Measurements from ENCODE around the gene THRB. TPM values are rescaled to one million over a fixed set of nuclear protein-coding genes. Genes with fewer than 3 reads are reported as not detected.

THRB gene
- total RNA-seq, 1 experiment from 2014 or later, result 5.8 TPM

- POLR2A ChIA-PET, result no interaction called here
- H3K36me3 Mint-ChIP-seq, result no peaks in the 10 kb centered on the region
- peaks cover 17% of the 10 kb centered on the region for H3K4me1 Mint-ChIP-seq
- CTCF ChIA-PET, result no interaction called here
- ATAC-seq, result no peak
- H3K27me3 Mint-ChIP-seq (ENCODE audit: low read depth), result no peaks in the 10 kb centered on the region
- H3K27ac Mint-ChIP-seq, result no peak overlapping the region
- DNase-seq (ENCODE audit: low spot score), result no peak
- H3K9me3 Mint-ChIP-seq, result no peaks in the 10 kb centered on the region
- H3K4me3 Mint-ChIP-seq, result no peak overlapping the region
- TF ChIP-seq ERG (CRISPR knock-in tag; IDR thresholded peaks at IDR 0.05), result no peak
- TF ChIP-seq JUN (CRISPR knock-in tag; IDR thresholded peaks at IDR 0.05), result no peak
These were observed 249.6 kb downstream of the THRB start for GRCh38 chr3:24245056-24245455.

GRCh38 chr3:24244491-24244890 is 250.2 kb downstream of the THRB start:
- POLR2A ChIA-PET, result no interaction called here
- CTCF ChIA-PET, result no interaction called here

More at GRCh38 chr3:24244491-24244890, 250.2 kb downstream of the THRB start:
- ATAC-seq (no peak), DNase-seq (ENCODE audit: low spot score) (no peak)
- H3K4me1 Mint-ChIP-seq, result peaks cover 17% of the 10 kb centered on the region
- H3K27me3 Mint-ChIP-seq (ENCODE audit: low read depth), result no peaks in the 10 kb centered on the region
- H3K27ac Mint-ChIP-seq, result no peak overlapping the region
- no peaks in the 10 kb centered on the region for H3K36me3 Mint-ChIP-seq
- H3K9me3 Mint-ChIP-seq, result no peaks in the 10 kb centered on the region
- TF ChIP-seq STAT6 (CRISPR knock-in tag; conservative IDR thresholded peaks at IDR 0.05; ENCODE audit: low read depth), result no peak
- TF ChIP-seq E2F1 (CRISPR knock-in tag; IDR thresholded peaks at IDR 0.05), result no peak
- TF ChIP-seq ARID4B (CRISPR knock-in tag; IDR thresholded peaks at IDR 0.05; ENCODE audit: borderline replicate concordance), result no peak
- TF ChIP-seq JAZF1 (CRISPR knock-in tag; IDR thresholded peaks at IDR 0.05), result no peak
- TF ChIP-seq ZSCAN18 (CRISPR knock-in tag; IDR thresholded peaks at IDR 0.05), result no peak
- TF ChIP-seq TCF7 (CRISPR knock-in tag; IDR thresholded peaks at IDR 0.05; ENCODE audit: low read depth), result no peak
- TF ChIP-seq MXD4 (CRISPR knock-in tag; IDR thresholded peaks at IDR 0.05; ENCODE audit: borderline replicate concordance), result no peak
- no peak for TF ChIP-seq ZBTB43 (CRISPR knock-in tag; IDR thresholded peaks at IDR 0.05)
- TF ChIP-seq HMGA2 (CRISPR knock-in tag; IDR thresholded peaks at IDR 0.05), result no peak
- no peak for TF ChIP-seq TP53 (CRISPR knock-in tag; IDR thresholded peaks at IDR 0.05)
- TF ChIP-seq FOXK1 (CRISPR knock-in tag; IDR thresholded peaks at IDR 0.05), result no peak
- H3K4me3 Mint-ChIP-seq, result no peak overlapping the region
